AG10803 (cell line): Measurements from ENCODE around the gene VIPR1.

Experiments
- DNase-seq: peaks from one replicate; pipeline ENCODE4 v3.0.0; 2010; ENCODE audit warnings: low read depth
- H3K4me3 ChIP-seq: 2 replicates; pipeline ENCODE4 v1.5.1; 2011; ENCODE audit warnings: mild to moderate bottlenecking, low read length, control low read depth
- CTCF ChIP-seq: conservative IDR thresholded peaks from 2 replicates; pipeline ENCODE4 v1.5.1; 2011; ENCODE audit warnings: mild to moderate bottlenecking, low read length, control low read depth, inconsistent platforms

VIPR1 gene

GRCh38 chr3:42499478-42499871 lies 3.0 kb upstream of the VIPR1 start:
- DNase-seq, result no peak
- TF ChIP-seq CTCF, result no peak

GRCh38 chr3:42500091-42500490 lies 2.4 kb upstream of the VIPR1 start:
- DNase-seq, result no peak
- no peak for TF ChIP-seq CTCF
- H3K4me3 ChIP-seq, result no peak overlapping the region

More at GRCh38 chr3:42499478-42499871, 3.0 kb upstream of the VIPR1 start:
- H3K4me3 ChIP-seq, result no peak overlapping the region

- no peak overlapping the region for H3K4me3 ChIP-seq
- no peak for TF ChIP-seq CTCF
- DNase-seq, result no peak
These were observed 1.5 kb upstream of the VIPR1 start for GRCh38 chr3:42500909-42501308.

- DNase-seq, result no peak
- no peak overlapping the region for H3K4me3 ChIP-seq
- no peak for TF ChIP-seq CTCF
These were observed 1.1 kb upstream of the VIPR1 start for GRCh38 chr3:42501321-42501680.

GRCh38 chr3:42501681-42502428 lies 588 bp upstream of the VIPR1 start:
- peak; percentile 34 for TF ChIP-seq CTCF
- no peak overlapping the region for H3K4me3 ChIP-seq

GRCh38 chr3:42503251-42503924 lies 945 bp downstream of the VIPR1 start:
- no peak for DNase-seq
- no peak for TF ChIP-seq CTCF
- H3K4me3 ChIP-seq, result no peak overlapping the region

More at GRCh38 chr3:42501681-42502428, 588 bp upstream of the VIPR1 start:
- no peak for DNase-seq

GRCh38 chr3:42503957-42504333 lies 1.5 kb downstream of the VIPR1 start:
- DNase-seq, result no peak

More at GRCh38 chr3:42503957-42504333, 1.5 kb downstream of the VIPR1 start:
- H3K4me3 ChIP-seq, result no peak overlapping the region
- no peak for TF ChIP-seq CTCF
